Hematopoietic multipotent progenitor cell treated with erythropoietin and hydrocortisone succinate and interleukin-3 and kit ligand, for 4 days (in vitro differentiated cells): Measurements from ENCODE around the gene OBSCN.
"Not testable (repeated sequence)": the region's sequence is repeated elsewhere in the genome, so short reads cannot be mapped to it uniquely, and the experiment has no call there.

Source experiments
- DNase-seq: peaks from one replicate; pipeline ENCODE4 v3.0.0-alpha.2; 2015

OBSCN gene

GRCh38 chr1:228188249-228188648, 19.6 kb upstream of the OBSCN start:
- DNase-seq: not testable (repeated sequence)

- no peak for DNase-seq
Observed at GRCh38 chr1:228190182-228190581, 17.7 kb upstream of the OBSCN start.

GRCh38 chr1:228190778-228191177, 17.1 kb upstream of the OBSCN start:
- DNase-seq: no peak

- DNase-seq: no peak
Observed at GRCh38 chr1:228194436-228194835, 13.4 kb upstream of the OBSCN start.

GRCh38 chr1:228194921-228195812, 12.7 kb upstream of the OBSCN start:
- no peak for DNase-seq

GRCh38 chr1:228197555-228198147, 10.2 kb upstream of the OBSCN start:
- no peak for DNase-seq

- DNase-seq: no peak
Observed at GRCh38 chr1:228198977-228199590, 8.8 kb upstream of the OBSCN start.

- no peak for DNase-seq
Observed at GRCh38 chr1:228204958-228205357, 2.9 kb upstream of the OBSCN start.

GRCh38 chr1:228205526-228206436, 2.1 kb upstream of the OBSCN start:
- DNase-seq: no peak

- DNase-seq: no peak
Observed at GRCh38 chr1:228206582-228207351, 1.1 kb upstream of the OBSCN start.

GRCh38 chr1:228207381-228207810, 448 bp upstream of the OBSCN start:
- DNase-seq: no peak

GRCh38 chr1:228208831-228209551, 1.1 kb downstream of the OBSCN start:
- DNase-seq: no peak

GRCh38 chr1:228209657-228210056, 1.8 kb downstream of the OBSCN start:
- DNase-seq: no peak

GRCh38 chr1:228210076-228210651, 2.3 kb downstream of the OBSCN start:
- no peak for DNase-seq

GRCh38 chr1:228210712-228211530, 3.1 kb downstream of the OBSCN start:
- DNase-seq: no peak

- no peak for DNase-seq
Observed at GRCh38 chr1:228211531-228212414, 3.9 kb downstream of the OBSCN start.

GRCh38 chr1:228212415-228212965, 4.6 kb downstream of the OBSCN start:
- DNase-seq: no peak
